Glutamatergic neuron (in vitro differentiated cells): Measurements from ENCODE around the gene HNMT. TPM values are rescaled to one million over a fixed set of nuclear protein-coding genes. Genes with fewer than 3 reads are reported as not detected.
"Not testable (repeated sequence)": the region's sequence is repeated elsewhere in the genome, so short reads cannot be mapped to it uniquely, and the experiment has no call there.

Experiments
- DNase-seq: peaks from one replicate; pipeline ENCODE4 v3.0.0; 2022
- H3K27ac Mint-ChIP-seq: one replicate; pipeline ENCODE4 v1.8.0; 2020; ENCODE audit warnings: mild to moderate bottlenecking, mixed read lengths, inconsistent platforms; ENCODE audit not compliant: unreplicated experiment
- H3K27me3 Mint-ChIP-seq: one replicate; pipeline ENCODE4 v1.8.0; 2020; ENCODE audit warnings: mild to moderate bottlenecking, moderate library complexity, mixed read lengths, inconsistent platforms; ENCODE audit not compliant: unreplicated experiment
- H3K36me3 Mint-ChIP-seq: one replicate; pipeline ENCODE4 v1.8.0; 2020; ENCODE audit warnings: mild to moderate bottlenecking, mixed read lengths, inconsistent platforms; ENCODE audit not compliant: unreplicated experiment
- H3K4me1 Mint-ChIP-seq: one replicate; pipeline ENCODE4 v1.8.0; 2020; ENCODE audit warnings: mild to moderate bottlenecking, low read depth, mixed read lengths, inconsistent platforms; ENCODE audit not compliant: unreplicated experiment
- H3K4me3 Mint-ChIP-seq: one replicate; pipeline ENCODE4 v1.8.0; 2020; ENCODE audit warnings: mild to moderate bottlenecking, mixed read lengths, inconsistent platforms; ENCODE audit not compliant: unreplicated experiment
- H3K9me3 Mint-ChIP-seq: one replicate; pipeline ENCODE4 v1.8.0; 2020; ENCODE audit warnings: mild to moderate bottlenecking, moderate library complexity, mixed read lengths, inconsistent platforms; ENCODE audit not compliant: unreplicated experiment
- long read RNA-seq: library from polyadenylated mRNA; unstranded; transcript quantifications from one replicate; pipeline ENCODE4 v2.0.0, GENCODE V29; 2020; ENCODE audit not compliant: unreplicated experiment
- total RNA-seq: library from RNA; stranded (reverse); fragmentation: NEBNext Ultra II Directional; extraction: Animal tissue kit (Norgen Biotek cat#: 25700); gene quantifications from one replicate; pipeline ENCODE4 v1.2.1, GENCODE V29; 2021; ENCODE audit not compliant: unreplicated experiment
- TF ChIP-seq, protein P1 (sequence below): fragments of 200-600 bp; sonication (generic); IDR thresholded peaks from one replicate; pipeline ENCODE4 v1.5.0; 2021; ENCODE audit not compliant: partially characterized antibody, unreplicated experiment

Gene HNMT
- not detected for total RNA-seq
- long read RNA-seq = 0 reads

DNA sequence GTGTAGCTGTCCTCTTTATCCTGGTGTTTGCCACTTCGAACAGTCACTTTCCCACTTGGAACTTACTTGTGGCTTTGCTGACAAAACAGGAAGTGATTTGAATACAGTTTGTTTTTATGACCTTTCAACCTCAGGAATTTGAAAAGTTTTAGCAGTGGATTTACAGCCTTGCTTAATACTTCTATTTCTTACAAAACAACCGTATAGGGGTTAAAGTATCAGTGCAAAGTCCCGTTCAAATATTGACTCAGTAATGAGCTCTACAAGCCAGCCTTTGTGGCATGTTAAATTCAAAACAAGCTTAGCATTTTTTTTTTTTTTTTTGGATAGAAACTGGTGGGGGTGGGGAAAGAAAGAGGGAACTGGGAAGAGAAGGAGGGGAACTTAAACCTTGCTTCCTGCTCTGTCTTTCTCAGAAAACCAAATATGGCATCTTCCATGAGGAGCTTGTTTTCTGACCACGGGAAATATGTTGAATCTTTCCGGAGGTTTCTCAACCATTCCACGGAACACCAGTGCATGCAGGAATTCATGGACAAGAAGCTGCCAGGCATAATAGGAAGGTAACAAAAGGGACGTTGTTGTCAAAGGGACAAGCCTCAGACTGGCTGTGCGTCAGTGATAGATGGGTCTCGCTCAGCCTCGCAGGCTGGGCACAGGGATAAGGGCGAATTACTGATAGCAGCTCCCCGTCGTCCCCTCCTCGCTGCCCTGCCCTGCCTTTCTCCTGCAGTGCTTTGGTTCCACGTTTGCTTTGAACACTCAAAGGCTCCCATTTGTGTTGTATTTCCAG is at the start of gene HNMT:
TSS of gene HNMT (plus strand) at position 408 of the 793 bp plus-strand sequence. CDS start at position 427, 19 bp downstream.
- TF ChIP-seq, protein P1, sequence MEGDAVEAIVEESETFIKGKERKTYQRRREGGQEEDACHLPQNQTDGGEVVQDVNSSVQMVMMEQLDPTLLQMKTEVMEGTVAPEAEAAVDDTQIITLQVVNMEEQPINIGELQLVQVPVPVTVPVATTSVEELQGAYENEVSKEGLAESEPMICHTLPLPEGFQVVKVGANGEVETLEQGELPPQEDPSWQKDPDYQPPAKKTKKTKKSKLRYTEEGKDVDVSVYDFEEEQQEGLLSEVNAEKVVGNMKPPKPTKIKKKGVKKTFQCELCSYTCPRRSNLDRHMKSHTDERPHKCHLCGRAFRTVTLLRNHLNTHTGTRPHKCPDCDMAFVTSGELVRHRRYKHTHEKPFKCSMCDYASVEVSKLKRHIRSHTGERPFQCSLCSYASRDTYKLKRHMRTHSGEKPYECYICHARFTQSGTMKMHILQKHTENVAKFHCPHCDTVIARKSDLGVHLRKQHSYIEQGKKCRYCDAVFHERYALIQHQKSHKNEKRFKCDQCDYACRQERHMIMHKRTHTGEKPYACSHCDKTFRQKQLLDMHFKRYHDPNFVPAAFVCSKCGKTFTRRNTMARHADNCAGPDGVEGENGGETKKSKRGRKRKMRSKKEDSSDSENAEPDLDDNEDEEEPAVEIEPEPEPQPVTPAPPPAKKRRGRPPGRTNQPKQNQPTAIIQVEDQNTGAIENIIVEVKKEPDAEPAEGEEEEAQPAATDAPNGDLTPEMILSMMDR = no peak
- Mint-ChIP-seq H3K4me3 (no peak within 1 kb of the TSS), H3K27me3 (peaks cover 2% of the 10 kb centered on the region), H3K36me3 (no peaks in the 10 kb centered on the region), H3K27ac (no peak within 1 kb of the TSS), H3K4me1 (peaks cover 2% of the 10 kb centered on the region), H3K9me3 (no peaks in the 10 kb centered on the region)
- peak; percentile 17 for DNase-seq

DNA sequence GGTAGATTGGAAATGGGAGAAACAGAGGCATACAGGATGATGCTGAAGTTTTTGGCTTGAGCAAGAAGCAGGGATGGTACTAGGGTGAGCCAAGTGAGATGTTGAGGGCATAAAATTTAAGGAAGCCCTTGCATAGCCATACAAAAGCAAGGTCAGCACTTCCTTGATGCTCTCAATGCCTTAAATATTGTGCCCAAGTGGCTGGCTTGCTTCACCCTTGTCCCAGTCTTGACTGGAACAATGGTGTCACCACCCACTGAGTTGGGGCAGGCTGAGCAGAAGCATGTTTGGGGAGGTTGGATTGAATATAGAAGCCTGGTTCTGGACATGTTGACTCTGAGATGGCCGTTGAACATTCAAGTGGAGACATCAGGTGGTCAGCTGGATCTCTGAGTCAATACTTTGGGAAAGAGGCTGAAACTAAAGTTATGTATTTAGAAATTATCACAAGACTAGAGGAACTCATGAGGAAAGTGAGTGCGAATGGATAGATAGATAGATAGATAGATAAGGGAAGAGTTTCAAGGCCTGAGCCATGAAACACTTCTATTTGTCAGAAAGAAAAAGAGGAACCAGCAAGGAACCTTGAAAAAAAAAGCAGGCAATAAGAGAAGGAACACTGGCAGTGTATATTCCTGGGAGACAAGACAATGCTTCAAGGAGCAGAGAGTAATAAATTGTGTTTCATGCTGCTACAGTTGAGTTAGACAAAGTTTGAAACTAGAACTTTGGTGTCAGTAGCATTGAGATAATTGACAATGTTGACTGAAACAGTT is 43.0 kb upstream of the HNMT start:
- TF ChIP-seq, protein P1 = no peak
- no peak overlapping the region for H3K4me3 Mint-ChIP-seq
- no peak for DNase-seq
- H3K36me3 Mint-ChIP-seq = no peaks in the 10 kb centered on the region
- no peaks in the 10 kb centered on the region for H3K9me3 Mint-ChIP-seq
- H3K4me1 Mint-ChIP-seq = peaks cover 5% of the 10 kb centered on the region
- H3K27ac Mint-ChIP-seq = no peak overlapping the region
- no peaks in the 10 kb centered on the region for H3K27me3 Mint-ChIP-seq

DNA sequence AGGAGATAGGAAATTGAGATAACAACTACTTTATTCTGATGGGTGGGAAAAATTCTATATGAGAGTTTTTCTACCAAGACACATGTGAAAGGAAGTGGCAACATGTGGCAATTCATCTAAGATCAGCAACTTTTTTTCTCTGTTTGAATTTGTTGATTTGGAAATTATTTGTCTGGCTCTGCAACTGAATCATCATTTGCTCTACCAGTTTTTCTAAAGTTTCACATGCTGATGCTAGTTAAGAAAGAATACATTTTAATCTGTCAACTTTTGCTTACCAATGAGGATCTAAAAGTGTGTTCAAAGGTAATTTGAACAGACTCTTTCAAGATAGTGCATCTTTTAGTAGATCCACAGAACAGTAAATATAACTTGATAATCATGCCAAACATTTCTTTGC is 42.1 kb upstream of the HNMT start:
- not testable (repeated sequence) for DNase-seq, H3K4me1 Mint-ChIP-seq, H3K36me3 Mint-ChIP-seq, H3K27me3 Mint-ChIP-seq, H3K27ac Mint-ChIP-seq, H3K9me3 Mint-ChIP-seq, H3K4me3 Mint-ChIP-seq

DNA sequence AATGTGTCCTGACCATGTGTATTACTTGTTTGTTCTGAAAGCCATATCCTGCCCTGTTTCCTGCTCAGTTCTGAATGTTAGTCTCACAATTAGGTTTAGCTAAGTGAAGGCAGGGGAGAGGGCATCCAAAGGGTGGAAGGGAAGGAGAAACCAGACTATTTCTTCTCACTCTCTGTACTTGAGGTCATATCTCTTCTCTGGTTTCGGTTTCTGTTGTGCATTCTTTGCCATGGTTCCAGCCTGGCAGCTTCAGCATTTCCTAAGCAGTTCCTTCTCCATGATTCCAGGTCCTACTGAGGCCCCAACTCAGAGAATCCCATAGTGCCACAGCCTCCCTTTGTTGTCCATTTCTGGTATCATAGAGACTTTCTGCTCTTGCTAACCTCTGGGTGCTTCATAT is 40.3 kb upstream of the HNMT start:
- no peak overlapping the region for H3K27ac Mint-ChIP-seq
- H3K4me3 Mint-ChIP-seq = no peak overlapping the region
- no peaks in the 10 kb centered on the region for H3K27me3 Mint-ChIP-seq
- TF ChIP-seq, protein P1 = no peak
- H3K36me3 Mint-ChIP-seq = no peaks in the 10 kb centered on the region
- DNase-seq = no peak
- no peaks in the 10 kb centered on the region for H3K4me1 Mint-ChIP-seq
- H3K9me3 Mint-ChIP-seq = no peaks in the 10 kb centered on the region

DNA sequence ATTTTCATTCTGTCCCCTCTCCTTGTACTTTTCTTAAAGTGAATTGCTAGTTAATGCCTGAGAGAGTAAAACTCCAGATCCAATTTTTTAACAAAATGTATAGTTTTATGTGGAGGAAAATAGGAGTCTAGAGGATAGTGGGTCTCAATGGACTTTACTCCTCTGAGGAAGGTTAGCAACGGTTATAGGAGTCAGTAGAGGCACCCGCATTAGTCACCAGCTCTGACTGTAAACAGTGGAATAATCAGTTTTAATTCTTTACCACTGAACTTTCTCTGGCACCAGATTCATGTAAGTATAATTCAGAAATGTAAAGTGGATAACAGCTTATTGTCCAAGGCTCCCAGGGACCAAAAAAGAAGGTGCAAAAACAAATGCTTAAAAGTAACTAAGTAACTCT is 38.7 kb upstream of the HNMT start:
- Mint-ChIP-seq H3K9me3 (no peaks in the 10 kb centered on the region), H3K36me3 (no peaks in the 10 kb centered on the region)

More for the DNA sequence above, 38.7 kb upstream of the HNMT start:
- no peak for DNase-seq
- TF ChIP-seq, protein P1 = no peak
- Mint-ChIP-seq H3K27ac (no peak overlapping the region), H3K4me1 (peaks cover 5% of the 10 kb centered on the region), H3K4me3 (no peak overlapping the region), H3K27me3 (no peaks in the 10 kb centered on the region)
